GM18909 (cell line): ENCODE measurements around the gene CENPQ.

Source experiments
- ATAC-seq: cut with Tn5 transposase; IDR thresholded peaks from one replicate; pipeline ENCODE4 v1.9.1; 2021; ENCODE audit warnings: mild to moderate bottlenecking; ENCODE audit not compliant: unreplicated experiment, poor library complexity

The CENPQ gene

GRCh38 chr6:49535795-49536194 lies 72.6 kb downstream of the CENPQ start:
- no peak for ATAC-seq

DNA sequence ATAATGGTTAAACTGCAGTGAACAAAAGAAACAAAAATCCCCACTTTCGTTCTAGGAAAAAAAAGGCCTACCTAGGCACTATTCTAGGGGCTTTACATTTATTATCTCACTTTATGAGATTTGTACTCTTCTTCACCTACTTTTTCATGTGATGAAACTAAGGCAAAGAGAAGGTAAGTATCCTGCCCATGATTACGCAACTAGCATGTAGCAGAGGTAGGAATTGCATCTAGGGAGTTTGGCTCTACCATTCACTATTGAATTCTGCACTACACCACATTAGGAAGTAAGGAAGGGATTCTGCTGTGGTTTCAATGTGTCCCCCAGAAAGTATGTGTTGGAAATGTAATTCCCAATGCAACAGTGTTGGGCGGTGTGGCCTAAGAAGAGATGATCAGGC lies 75.9 kb downstream of the CENPQ start:
- ATAC-seq, result no peak

DNA sequence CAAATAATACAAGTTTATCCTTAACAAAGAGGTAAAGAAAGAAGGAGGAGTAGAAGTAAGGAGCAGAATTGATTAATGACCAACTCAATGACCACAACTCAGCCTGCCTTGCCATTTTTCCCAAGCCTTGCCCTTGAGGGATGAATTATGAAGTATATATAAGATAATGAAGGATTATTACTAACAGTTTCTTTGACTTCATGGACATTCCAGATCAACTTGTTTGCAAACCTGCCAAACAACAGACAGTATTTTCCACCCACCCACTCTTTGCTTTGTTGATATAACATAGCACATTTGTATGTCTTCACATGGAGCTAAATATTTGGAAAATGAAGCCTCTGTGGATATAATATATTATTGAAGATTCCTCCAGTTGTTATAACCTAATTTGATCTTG lies 77.4 kb downstream of the CENPQ start:
- ATAC-seq, result no peak

DNA sequence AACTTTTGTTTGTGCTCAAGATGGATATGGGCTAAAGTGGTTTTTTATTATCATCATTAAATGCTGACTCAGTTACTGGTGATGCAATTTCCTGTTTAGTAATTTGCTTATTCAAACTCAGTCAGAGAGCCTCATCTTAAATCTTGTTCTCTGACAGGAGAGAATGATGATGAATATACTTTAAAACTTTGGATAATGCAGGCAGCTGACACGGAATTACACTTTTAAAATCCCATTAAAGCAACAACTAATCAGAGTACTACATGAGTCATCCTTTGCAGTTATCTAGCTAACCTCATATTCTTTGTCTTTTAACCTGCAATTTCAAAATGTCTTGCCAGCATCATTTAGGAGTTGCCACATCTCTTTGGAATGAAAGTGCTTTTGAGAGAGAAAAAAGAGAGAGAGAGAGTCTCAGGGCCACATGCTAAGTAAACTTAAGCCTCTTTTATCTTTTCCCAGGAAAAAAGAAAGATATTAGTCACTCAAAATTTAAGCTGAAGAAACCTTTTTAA lies 78.1 kb downstream of the CENPQ start:
- no peak for ATAC-seq

DNA sequence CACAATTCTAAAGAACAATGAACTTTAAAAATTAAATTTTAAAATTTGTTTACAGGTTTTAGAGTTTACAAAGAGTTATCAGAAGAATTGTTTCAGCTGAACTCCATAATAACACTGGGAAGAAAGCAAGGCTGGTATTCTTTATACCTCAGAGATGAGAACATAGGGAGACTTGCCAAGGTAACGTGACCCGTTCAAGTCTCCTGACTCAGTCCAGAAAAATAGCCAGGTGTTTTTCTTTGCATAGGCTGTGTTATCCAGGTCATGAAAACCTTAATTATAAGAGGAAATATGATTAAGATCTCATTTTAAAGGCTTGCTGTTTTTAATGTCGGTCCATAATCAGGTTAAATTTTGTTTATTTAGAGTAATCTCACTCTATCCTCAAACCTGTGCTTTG lies 78.8 kb downstream of the CENPQ start:
- no peak for ATAC-seq
